SW480 (cell line): ENCODE results near the gene ID3.

Source experiments
- DNase-seq: peaks from one replicate; pipeline ENCODE4 v3.0.0-alpha.2; 2016; ENCODE audit warnings: low spot score

Gene ID3

GRCh38 chr1:23565776-23566175 lies 6.5 kb upstream of the ID3 start:
- DNase-seq: no peak

- DNase-seq: no peak
These were observed 5.3 kb upstream of the ID3 start for GRCh38 chr1:23564529-23565122.

GRCh38 chr1:23563755-23564374 lies 4.6 kb upstream of the ID3 start:
- no peak for DNase-seq

- DNase-seq: no peak
These were observed 3.7 kb upstream of the ID3 start for GRCh38 chr1:23563003-23563402.

- peak; percentile 82 for DNase-seq
These were observed 3.0 kb upstream of the ID3 start for GRCh38 chr1:23562137-23562876.

GRCh38 chr1:23561813-23562100 lies 2.5 kb upstream of the ID3 start:
- no peak for DNase-seq

- DNase-seq: no peak
These were observed 1.9 kb upstream of the ID3 start for GRCh38 chr1:23561076-23561812.

- DNase-seq: no peak
These were observed 862 bp upstream of the ID3 start for GRCh38 chr1:23559985-23560741.

- DNase-seq: no peak
These were observed 497 bp downstream of the ID3 start for GRCh38 chr1:23558872-23559135.

GRCh38 chr1:23558140-23558871 lies 995 bp downstream of the ID3 start:
- no peak for DNase-seq

- DNase-seq: no peak
These were observed 1.7 kb downstream of the ID3 start for GRCh38 chr1:23557471-23558124.

- no peak for DNase-seq
These were observed 2.4 kb downstream of the ID3 start for GRCh38 chr1:23556635-23557470.

GRCh38 chr1:23555986-23556634 lies 3.2 kb downstream of the ID3 start:
- DNase-seq: no peak

- no peak for DNase-seq
These were observed 3.9 kb downstream of the ID3 start for GRCh38 chr1:23555270-23555985.

GRCh38 chr1:23554481-23555269 lies 4.6 kb downstream of the ID3 start:
- DNase-seq: peak; percentile 77

- no peak for DNase-seq
These were observed 5.2 kb downstream of the ID3 start for GRCh38 chr1:23554127-23554480.

- DNase-seq: no peak
These were observed 5.8 kb downstream of the ID3 start for GRCh38 chr1:23553231-23554126.
